ENCODE results near the gene AGAP1. TPM values are rescaled to one million over a fixed set of nuclear protein-coding genes. Genes with fewer than 3 reads are reported as not detected.

Gene AGAP1
- polyA plus RNA-seq, 1 donor from 2014 or later = 17.4 TPM

DNA sequence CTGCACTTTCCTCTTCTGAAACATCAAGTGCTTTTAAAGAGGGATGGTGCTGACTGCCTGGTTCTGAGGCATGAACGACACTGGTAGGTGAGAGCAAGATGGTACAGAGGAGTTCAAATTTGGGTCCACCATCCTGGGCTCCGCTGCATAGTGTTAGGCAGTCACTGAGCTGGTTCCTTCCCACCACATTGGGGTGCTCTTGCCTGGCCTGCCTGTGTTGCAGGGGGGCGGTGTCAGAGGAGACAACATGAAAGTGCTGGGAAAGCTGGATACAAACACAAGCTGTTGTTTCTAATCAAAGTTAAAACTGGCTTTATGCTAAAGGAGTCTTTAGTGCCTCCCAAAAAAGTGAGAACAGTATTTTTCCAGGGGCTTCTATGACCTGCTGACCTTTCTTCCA lies 416.2 kb downstream of the AGAP1 start:
- Histone ChIP-seq H3K9me3 (ENCODE audit: low read length) (no peaks in the 10 kb centered on the region), H3F3A (ENCODE audit: insufficient read depth, low read length, poor library complexity, severe bottlenecking) (no peaks in the 10 kb centered on the region), H3K27ac (ENCODE audit: low read length) (no peak overlapping the region), H3K9me2 (ENCODE audit: insufficient read depth, low read length) (no peaks in the 10 kb centered on the region), H2AFZ (ENCODE audit: low read depth, low read length) (no peak overlapping the region), H3K4me2 (ENCODE audit: low read length) (no peak overlapping the region), H4K20me1 (ENCODE audit: insufficient read depth) (no peaks in the 10 kb centered on the region), H3K36me3 (ENCODE audit: insufficient read depth, low read length) (peaks cover 4% of the 10 kb centered on the region), H3K4me3 (ENCODE audit: low read length) (no peak overlapping the region), H3K79me2 (replicated peaks; ENCODE audit: insufficient read depth, low read length) (no peaks in the 10 kb centered on the region), H3K27me3 (ENCODE audit: insufficient read depth, low read depth, low read length) (no peaks in the 10 kb centered on the region), H3K9ac (ENCODE audit: low read length) (no peak overlapping the region)
- TF ChIP-seq EP300 (conservative IDR thresholded peaks at IDR 0.05; ENCODE audit: poor library complexity, severe bottlenecking) (no peak), SMC3 (conservative IDR thresholded peaks at IDR 0.05; ENCODE audit: poor library complexity) (no peak), POLR2AphosphoS5 (IDR thresholded peaks at IDR 0.05) (no peak), TAF1 (IDR thresholded peaks at IDR 0.05; ENCODE audit: low read depth) (no peak), RAD21 (conservative IDR thresholded peaks at IDR 0.05) (no peak), MXI1 (conservative IDR thresholded peaks at IDR 0.05; ENCODE audit: poor library complexity, severe bottlenecking) (no peak), EZH2 (IDR thresholded peaks at IDR 0.05; ENCODE audit: borderline replicate concordance, insufficient read depth, low read length, poor library complexity, severe bottlenecking) (no peak)
- TF ChIP-seq, protein P1, sequence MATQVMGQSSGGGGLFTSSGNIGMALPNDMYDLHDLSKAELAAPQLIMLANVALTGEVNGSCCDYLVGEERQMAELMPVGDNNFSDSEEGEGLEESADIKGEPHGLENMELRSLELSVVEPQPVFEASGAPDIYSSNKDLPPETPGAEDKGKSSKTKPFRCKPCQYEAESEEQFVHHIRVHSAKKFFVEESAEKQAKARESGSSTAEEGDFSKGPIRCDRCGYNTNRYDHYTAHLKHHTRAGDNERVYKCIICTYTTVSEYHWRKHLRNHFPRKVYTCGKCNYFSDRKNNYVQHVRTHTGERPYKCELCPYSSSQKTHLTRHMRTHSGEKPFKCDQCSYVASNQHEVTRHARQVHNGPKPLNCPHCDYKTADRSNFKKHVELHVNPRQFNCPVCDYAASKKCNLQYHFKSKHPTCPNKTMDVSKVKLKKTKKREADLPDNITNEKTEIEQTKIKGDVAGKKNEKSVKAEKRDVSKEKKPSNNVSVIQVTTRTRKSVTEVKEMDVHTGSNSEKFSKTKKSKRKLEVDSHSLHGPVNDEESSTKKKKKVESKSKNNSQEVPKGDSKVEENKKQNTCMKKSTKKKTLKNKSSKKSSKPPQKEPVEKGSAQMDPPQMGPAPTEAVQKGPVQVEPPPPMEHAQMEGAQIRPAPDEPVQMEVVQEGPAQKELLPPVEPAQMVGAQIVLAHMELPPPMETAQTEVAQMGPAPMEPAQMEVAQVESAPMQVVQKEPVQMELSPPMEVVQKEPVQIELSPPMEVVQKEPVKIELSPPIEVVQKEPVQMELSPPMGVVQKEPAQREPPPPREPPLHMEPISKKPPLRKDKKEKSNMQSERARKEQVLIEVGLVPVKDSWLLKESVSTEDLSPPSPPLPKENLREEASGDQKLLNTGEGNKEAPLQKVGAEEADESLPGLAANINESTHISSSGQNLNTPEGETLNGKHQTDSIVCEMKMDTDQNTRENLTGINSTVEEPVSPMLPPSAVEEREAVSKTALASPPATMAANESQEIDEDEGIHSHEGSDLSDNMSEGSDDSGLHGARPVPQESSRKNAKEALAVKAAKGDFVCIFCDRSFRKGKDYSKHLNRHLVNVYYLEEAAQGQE (IDR thresholded peaks at IDR 0.05; ENCODE audit: borderline replicate concordance) = no peak
- TF ChIP-seq, protein P2, sequence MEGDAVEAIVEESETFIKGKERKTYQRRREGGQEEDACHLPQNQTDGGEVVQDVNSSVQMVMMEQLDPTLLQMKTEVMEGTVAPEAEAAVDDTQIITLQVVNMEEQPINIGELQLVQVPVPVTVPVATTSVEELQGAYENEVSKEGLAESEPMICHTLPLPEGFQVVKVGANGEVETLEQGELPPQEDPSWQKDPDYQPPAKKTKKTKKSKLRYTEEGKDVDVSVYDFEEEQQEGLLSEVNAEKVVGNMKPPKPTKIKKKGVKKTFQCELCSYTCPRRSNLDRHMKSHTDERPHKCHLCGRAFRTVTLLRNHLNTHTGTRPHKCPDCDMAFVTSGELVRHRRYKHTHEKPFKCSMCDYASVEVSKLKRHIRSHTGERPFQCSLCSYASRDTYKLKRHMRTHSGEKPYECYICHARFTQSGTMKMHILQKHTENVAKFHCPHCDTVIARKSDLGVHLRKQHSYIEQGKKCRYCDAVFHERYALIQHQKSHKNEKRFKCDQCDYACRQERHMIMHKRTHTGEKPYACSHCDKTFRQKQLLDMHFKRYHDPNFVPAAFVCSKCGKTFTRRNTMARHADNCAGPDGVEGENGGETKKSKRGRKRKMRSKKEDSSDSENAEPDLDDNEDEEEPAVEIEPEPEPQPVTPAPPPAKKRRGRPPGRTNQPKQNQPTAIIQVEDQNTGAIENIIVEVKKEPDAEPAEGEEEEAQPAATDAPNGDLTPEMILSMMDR (IDR thresholded peaks at IDR 0.05; ENCODE audit: poor library complexity, severe bottlenecking) = no peak

DNA sequence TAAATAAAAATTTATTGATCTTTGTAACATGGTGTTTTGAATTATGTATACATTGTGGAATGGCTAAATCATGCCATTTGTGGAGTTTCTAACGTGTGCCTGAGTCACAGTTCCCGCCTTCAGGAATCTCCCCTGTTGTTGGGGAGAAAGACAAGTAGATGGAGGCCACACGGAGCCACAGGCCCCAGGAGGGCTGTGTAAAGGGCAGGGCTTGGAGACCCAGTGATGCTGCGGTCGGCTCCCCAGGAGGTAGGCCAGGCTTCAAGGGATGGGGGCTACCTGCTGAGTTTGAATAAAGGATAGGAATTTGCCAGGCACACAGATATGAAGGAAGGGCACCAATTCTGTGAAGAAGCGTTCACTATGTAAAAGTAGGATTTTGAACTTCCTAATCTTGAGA lies 417.3 kb downstream of the AGAP1 start:
- TF ChIP-seq TAF1 (IDR thresholded peaks at IDR 0.05; ENCODE audit: low read depth) = no peak
- no peak for TF ChIP-seq SMC3 (conservative IDR thresholded peaks at IDR 0.05; ENCODE audit: poor library complexity)
- no peak for TF ChIP-seq RAD21 (conservative IDR thresholded peaks at IDR 0.05)
- no peak for TF ChIP-seq MXI1 (conservative IDR thresholded peaks at IDR 0.05; ENCODE audit: poor library complexity, severe bottlenecking)
- TF ChIP-seq EZH2 (IDR thresholded peaks at IDR 0.05; ENCODE audit: borderline replicate concordance, insufficient read depth, low read length, poor library complexity, severe bottlenecking) = no peak
- no peak for TF ChIP-seq POLR2AphosphoS5 (IDR thresholded peaks at IDR 0.05)
- no peak for TF ChIP-seq EP300 (conservative IDR thresholded peaks at IDR 0.05; ENCODE audit: poor library complexity, severe bottlenecking)
- TF ChIP-seq, protein P2 (IDR thresholded peaks at IDR 0.05; ENCODE audit: poor library complexity, severe bottlenecking) = no peak
- TF ChIP-seq, protein P1 (IDR thresholded peaks at IDR 0.05; ENCODE audit: borderline replicate concordance) = no peak
- H4K20me1 ChIP-seq (ENCODE audit: insufficient read depth) = no peaks in the 10 kb centered on the region
- no peak overlapping the region for H3K9ac ChIP-seq (ENCODE audit: low read length)

More for the DNA sequence above, 417.3 kb downstream of the AGAP1 start:
- peaks cover 4% of the 10 kb centered on the region for H3K36me3 ChIP-seq (ENCODE audit: insufficient read depth, low read length)
- H3K27ac ChIP-seq (ENCODE audit: low read length) = no peak overlapping the region
- no peak overlapping the region for H2AFZ ChIP-seq (ENCODE audit: low read depth, low read length)
- H3K9me2 ChIP-seq (ENCODE audit: insufficient read depth, low read length) = no peaks in the 10 kb centered on the region
- H3F3A ChIP-seq (ENCODE audit: insufficient read depth, low read length, poor library complexity, severe bottlenecking) = no peaks in the 10 kb centered on the region
- no peak overlapping the region for H3K4me3 ChIP-seq (ENCODE audit: low read length)
- no peaks in the 10 kb centered on the region for H3K27me3 ChIP-seq (ENCODE audit: insufficient read depth, low read depth, low read length)
- H3K79me2 ChIP-seq (replicated peaks; ENCODE audit: insufficient read depth, low read length) = no peaks in the 10 kb centered on the region
- H3K9me3 ChIP-seq (ENCODE audit: low read length) = no peaks in the 10 kb centered on the region
- H3K4me2 ChIP-seq (ENCODE audit: low read length) = no peak overlapping the region

Measured in neural cell (in vitro differentiated cells).